ENCODE data around the gene THOC7.

Gene THOC7

GRCh38 chr3:63832395-63832794 is 31.2 kb downstream of the THOC7 start:
- no peak for DNase-seq

DNA sequence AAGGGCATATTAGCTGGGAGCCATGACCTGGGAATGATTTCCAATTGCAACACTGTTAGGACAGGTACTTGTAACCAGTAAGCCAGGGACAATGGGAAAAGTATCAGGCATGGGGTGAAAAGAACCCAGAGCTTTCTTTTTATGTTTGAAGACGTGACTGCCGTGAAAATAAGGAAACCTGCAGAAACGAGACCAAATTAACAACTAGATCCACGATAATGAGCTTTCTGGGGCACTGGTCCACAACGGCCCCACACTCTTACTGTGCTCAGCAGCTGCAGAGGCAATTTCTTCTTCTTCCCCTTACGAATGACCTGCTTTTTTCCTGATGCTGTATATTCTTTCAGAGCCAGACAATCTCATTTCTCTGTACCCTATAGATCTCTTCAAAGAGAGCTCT is 33.1 kb downstream of the THOC7 start:
- DNase-seq: no peak

GRCh38 chr3:63824309-63824708 is 39.3 kb downstream of the THOC7 start:
- no peak for DNase-seq

GRCh38 chr3:63819151-63819398 is 44.5 kb downstream of the THOC7 start, which contains the start of gene C3orf49:
C3orf49 (plus strand) TSS chr3:63819299; CDS start chr3:63819472, 173 bp downstream.
- no peak for DNase-seq

DNA sequence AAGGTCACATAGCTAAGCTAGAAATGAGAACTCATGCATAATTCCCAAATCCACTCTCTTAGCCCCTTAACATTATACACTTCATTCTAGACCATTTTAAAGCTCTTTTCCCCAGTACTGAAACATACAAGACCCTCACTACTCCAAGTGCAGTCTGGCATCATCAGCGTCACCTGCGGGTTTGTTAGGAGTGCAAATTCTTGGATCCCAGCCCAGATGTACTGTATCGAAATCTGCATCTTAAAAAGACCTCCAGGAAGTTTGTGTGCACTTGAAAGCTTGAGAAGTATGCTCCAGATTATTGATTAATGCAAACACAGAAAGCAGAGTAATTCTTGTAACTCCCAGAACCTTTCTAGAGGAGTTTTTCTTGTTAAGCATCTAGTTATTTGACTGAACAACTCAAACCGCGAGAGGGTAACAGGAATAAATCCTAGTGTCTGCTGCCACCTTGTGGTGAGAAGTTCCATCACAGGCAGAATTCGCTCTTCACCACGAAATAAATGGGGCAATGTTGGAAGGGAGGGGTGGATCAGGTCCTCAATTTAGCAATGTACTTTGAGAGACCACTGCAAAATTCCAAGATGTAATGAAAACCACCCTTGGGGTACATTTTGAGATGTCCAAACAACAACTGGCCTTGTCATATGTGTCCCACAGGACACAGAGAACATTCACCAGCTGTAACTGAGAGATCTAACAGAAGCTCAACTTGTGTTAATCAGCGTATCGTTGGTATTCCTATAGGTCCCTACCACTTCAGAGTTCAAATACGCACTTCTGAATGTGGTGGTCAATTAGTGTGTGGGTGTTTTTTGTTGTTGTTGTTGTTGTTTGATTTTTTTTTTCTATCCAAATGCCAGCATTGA is 45.1 kb downstream of the THOC7 start:
- DNase-seq: peak; percentile 66

- no peak for DNase-seq
Measured at GRCh38 chr3:63817225-63817624, 46.4 kb downstream of the THOC7 start.

DNA sequence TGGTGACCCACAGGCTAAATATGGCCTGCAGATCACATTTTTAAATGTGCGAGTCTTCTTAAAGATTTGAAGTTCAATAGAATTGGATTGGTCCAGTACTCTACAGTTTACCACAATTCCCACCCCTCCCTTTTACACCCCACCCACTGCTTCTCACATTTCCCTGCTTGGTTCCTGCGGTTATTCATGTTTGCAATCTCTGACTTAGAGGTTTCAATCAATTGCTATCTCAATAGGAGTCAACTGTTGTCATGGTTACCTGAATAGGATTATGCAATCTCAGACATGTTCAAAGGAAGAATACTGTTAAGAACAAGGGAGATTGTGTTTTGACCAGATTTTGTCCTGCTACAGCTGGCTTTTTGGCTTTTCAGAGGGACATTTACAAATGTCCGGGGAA is 49.4 kb downstream of the THOC7 start:
- DNase-seq: no peak

DNA sequence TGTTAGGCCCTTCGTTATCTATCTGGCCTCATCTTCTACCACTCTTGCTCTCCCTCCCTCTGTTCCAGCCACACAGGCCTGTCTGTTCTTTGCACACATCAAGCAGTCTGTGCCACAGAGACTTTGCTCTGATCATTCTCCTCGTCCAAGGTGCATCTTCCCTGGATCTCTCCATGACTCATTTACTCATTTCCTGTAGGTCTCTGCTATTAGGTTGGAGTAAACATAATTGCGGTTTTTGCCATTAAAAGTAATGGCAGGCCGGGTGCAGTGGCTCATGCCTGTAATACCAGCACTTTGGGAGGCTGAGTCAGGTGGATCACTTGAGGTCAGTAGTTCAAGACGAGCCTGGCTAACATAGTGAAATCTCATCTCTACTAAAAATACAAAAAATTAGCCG is 54.0 kb downstream of the THOC7 start:
- DNase-seq: no peak

GRCh38 chr3:63808633-63809032 is 55.0 kb downstream of the THOC7 start:
- DNase-seq: no peak

- DNase-seq: no peak
Measured at GRCh38 chr3:63807961-63808565, 55.5 kb downstream of the THOC7 start.

- DNase-seq: no peak
Measured at GRCh38 chr3:63803911-63804310, 59.7 kb downstream of the THOC7 start.

GRCh38 chr3:63800097-63800496 is 63.5 kb downstream of the THOC7 start:
- DNase-seq: no peak

- DNase-seq: no peak
Measured at GRCh38 chr3:63798949-63799348, 64.7 kb downstream of the THOC7 start.

DNA sequence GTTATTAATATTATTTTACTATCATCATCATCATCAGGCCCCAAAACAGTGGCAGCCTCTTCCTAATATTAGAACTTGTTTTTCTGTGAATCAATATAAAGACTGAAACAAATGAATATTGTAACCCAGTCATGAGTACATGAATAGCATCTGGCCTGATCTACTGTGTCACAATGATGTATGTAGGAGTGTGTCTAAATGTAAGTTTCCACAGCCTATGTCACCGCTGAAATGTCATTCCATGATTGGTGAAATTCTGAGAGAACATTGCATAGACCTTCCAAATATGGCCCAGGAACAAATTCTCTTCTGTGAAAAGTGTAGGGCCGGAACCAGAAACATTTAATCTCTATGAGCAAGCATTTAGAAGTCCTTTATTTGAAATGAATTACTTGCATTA is 65.1 kb downstream of the THOC7 start:
- no peak for DNase-seq

- DNase-seq: no peak
Measured at GRCh38 chr3:63795438-63795837, 68.2 kb downstream of the THOC7 start.

GRCh38 chr3:63791974-63792373 is 71.6 kb downstream of the THOC7 start:
- DNase-seq: no peak

Measured in DMS79 treated with DMSO at 0.1 percent for 48 hours (cell line).